ENCODE data around the gene ARSG.
"Not testable (repeated sequence)": the region's sequence is repeated elsewhere in the genome, so short reads cannot be mapped to it uniquely, and the experiment has no call there.

GRCh38 chr17:68276339-68276738, 15.0 kb upstream of the ARSG start:
- TF ChIP-seq, protein P1, sequence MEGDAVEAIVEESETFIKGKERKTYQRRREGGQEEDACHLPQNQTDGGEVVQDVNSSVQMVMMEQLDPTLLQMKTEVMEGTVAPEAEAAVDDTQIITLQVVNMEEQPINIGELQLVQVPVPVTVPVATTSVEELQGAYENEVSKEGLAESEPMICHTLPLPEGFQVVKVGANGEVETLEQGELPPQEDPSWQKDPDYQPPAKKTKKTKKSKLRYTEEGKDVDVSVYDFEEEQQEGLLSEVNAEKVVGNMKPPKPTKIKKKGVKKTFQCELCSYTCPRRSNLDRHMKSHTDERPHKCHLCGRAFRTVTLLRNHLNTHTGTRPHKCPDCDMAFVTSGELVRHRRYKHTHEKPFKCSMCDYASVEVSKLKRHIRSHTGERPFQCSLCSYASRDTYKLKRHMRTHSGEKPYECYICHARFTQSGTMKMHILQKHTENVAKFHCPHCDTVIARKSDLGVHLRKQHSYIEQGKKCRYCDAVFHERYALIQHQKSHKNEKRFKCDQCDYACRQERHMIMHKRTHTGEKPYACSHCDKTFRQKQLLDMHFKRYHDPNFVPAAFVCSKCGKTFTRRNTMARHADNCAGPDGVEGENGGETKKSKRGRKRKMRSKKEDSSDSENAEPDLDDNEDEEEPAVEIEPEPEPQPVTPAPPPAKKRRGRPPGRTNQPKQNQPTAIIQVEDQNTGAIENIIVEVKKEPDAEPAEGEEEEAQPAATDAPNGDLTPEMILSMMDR (IDR thresholded peaks at IDR 0.05) = not testable (repeated sequence)
- TF ChIP-seq, protein P2, sequence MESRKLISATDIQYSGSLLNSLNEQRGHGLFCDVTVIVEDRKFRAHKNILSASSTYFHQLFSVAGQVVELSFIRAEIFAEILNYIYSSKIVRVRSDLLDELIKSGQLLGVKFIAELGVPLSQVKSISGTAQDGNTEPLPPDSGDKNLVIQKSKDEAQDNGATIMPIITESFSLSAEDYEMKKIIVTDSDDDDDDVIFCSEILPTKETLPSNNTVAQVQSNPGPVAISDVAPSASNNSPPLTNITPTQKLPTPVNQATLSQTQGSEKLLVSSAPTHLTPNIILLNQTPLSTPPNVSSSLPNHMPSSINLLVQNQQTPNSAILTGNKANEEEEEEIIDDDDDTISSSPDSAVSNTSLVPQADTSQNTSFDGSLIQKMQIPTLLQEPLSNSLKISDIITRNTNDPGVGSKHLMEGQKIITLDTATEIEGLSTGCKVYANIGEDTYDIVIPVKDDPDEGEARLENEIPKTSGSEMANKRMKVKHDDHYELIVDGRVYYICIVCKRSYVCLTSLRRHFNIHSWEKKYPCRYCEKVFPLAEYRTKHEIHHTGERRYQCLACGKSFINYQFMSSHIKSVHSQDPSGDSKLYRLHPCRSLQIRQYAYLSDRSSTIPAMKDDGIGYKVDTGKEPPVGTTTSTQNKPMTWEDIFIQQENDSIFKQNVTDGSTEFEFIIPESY (IDR thresholded peaks at IDR 0.05; ENCODE audit: borderline replicate concordance, low read depth) = not testable (repeated sequence)
- not testable (repeated sequence) for TF ChIP-seq FOXM1 (IDR thresholded peaks at IDR 0.05; ENCODE audit: low read depth); MAX (IDR thresholded peaks at IDR 0.05; ENCODE audit: low read depth); TCF12 (IDR thresholded peaks at IDR 0.05); PBX3 (IDR thresholded peaks at IDR 0.05); USF2 (IDR thresholded peaks at IDR 0.05; ENCODE audit: borderline replicate concordance, low read depth, low read length); TAF1 (IDR thresholded peaks at IDR 0.05; ENCODE audit: borderline replicate concordance, low read depth, low read length)

Measured in SK-N-SH (cell line).